ENCODE measurements around the gene DDX39B. TPM values are rescaled to one million over a fixed set of nuclear protein-coding genes. Genes with fewer than 3 reads are reported as not detected.
A peak's percentile ranks its signal among the peaks of the same experiment; 100 is the strongest.

Gene DDX39B
- polyA plus RNA-seq, 3 donors: 64.1 to 1,059 (median 67.8) TPM

DNA sequence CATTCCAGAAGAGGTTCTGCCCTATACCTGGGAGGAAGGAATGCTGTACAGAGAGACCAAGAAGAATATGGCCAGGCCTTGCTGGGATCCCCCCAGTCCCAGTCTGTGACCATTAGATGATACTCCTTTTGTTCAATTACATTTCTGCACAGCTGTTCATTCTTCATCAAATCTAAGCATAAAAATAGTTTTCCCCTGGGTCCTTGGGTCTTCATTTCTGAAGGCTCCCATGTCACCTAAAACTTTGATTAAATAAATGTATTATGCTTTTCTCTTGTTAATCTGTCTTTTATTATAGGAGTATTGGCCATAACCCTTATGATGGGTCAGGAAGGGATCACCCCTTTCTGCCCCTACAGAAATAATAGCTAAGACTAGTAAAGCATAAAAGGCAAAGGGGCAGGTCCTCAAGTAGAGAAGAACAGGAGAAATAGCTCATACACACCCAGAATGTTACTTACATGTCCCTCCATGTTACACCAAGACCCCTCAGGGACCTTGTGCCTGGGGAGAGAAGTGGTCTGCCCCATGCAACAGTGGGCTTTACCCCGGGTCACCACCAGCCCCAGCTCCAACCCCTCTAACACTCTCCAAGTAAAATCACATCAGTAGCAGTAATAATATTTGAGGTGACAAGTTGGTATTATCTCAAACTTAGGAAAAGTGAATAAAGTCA, 28.2 kb upstream of the DDX39B start:
- Histone ChIP-seq H3K4me2 (replicated peaks; ENCODE audit: extremely low read depth, low read length, poor library complexity, severe bottlenecking) (no peak overlapping the region), H3K27me3 (ENCODE audit: control insufficient read depth in 2 of 2, insufficient read depth in 2 of 2, low read length in 2 of 2) (no peaks in the 10 kb centered on the region), H3K36me3 (replicated peaks in 1 of 2; ENCODE audit: control insufficient read depth in 1 of 2, insufficient read depth in 2 of 2, low read length in 2 of 2) (no peaks in the 10 kb centered on the region), H2AFZ (ENCODE audit: insufficient read depth, low read depth, low read length, poor library complexity, severe bottlenecking) (no peak overlapping the region), H3K9me3 (replicated peaks in 1 of 2; ENCODE audit: control insufficient read depth in 1 of 2, insufficient read depth in 1 of 2, low read length in 2 of 2) (no peaks in the 10 kb centered on the region), H3K79me2 (ENCODE audit: insufficient read depth, low read length) (no peaks in the 10 kb centered on the region), H3K4me3 (replicated peaks in 1 of 3; ENCODE audit: low read depth in 2 of 3, low read length in 3 of 3) (no peak overlapping the region), H4K20me1 (ENCODE audit: insufficient read depth, low read length) (no peaks in the 10 kb centered on the region), H3K27ac (ENCODE audit: low read depth in 1 of 2, low read length in 2 of 2) (no peak overlapping the region), H3K4me1 (ENCODE audit: control insufficient read depth in 1 of 2, insufficient read depth in 2 of 2, low read length in 2 of 2) (peaks cover 36 to 38% of the 10 kb centered on the region in 2 donors), H3K9ac (ENCODE audit: insufficient read depth, low read length, poor library complexity, severe bottlenecking) (no peak overlapping the region)
- TF ChIP-seq CTCF (IDR thresholded peaks at IDR 0.05): no peak
- intact Hi-C loops (cut with micrococcal nuclease): no loop called here
- no peak for DNase-seq
- Mint-ChIP-seq H3K36me3 (peaks cover 3 to 4% of the 10 kb centered on the region in 2 donors), H3K27ac (peak overlapping the region in 3 of 7 donors; percentile 97 to 99 (median 98)), H3K9me3 (peaks cover 0 to 2% (median 0%) of the 10 kb centered on the region in 7 donors), H3K4me1 (peaks cover 58% of the 10 kb centered on the region), H3K27me3 (ENCODE audit: low read depth in 3 of 3) (peaks cover 1 to 5% (median 3%) of the 10 kb centered on the region in 3 donors), H3K4me3 (no peak overlapping the region)
- no CpG with 5 or more reads among the region's 1 CpG for WGBS (ENCODE audit: insufficient coverage)

DNA sequence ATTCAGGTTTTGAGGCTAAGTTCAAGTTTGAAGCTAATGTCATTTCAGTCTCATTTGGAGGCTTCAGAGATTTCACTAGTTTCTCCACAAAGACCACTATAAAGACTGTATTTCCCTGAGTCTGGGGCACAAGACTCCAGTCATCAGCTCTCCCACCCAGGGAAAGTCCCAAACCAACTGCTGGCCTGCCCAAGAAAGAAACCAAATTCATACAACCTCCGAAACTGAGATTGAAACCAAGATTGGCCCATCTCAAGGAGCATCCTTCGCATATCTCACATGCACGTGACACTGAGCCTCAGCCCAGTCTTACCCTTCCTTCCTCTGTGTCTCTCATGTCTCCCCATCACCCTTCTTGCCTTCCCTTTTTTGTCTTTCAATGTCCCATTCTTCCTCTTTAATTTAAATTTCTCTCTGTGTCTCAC, 26.7 kb upstream of the DDX39B start:
- Histone ChIP-seq H3K27me3 (ENCODE audit: control insufficient read depth in 2 of 2, insufficient read depth in 2 of 2, low read length in 2 of 2) (no peaks in the 10 kb centered on the region), H3K4me3 (replicated peaks in 1 of 3; ENCODE audit: low read depth in 2 of 3, low read length in 3 of 3) (peak overlapping the region in 1 of 3 experiments; percentile 41), H3K36me3 (replicated peaks in 1 of 2; ENCODE audit: control insufficient read depth in 1 of 2, insufficient read depth in 2 of 2, low read length in 2 of 2) (no peaks in the 10 kb centered on the region), H3K4me1 (ENCODE audit: control insufficient read depth in 1 of 2, insufficient read depth in 2 of 2, low read length in 2 of 2) (peaks cover 33 to 38% of the 10 kb centered on the region in 2 donors), H3K4me2 (replicated peaks; ENCODE audit: extremely low read depth, low read length, poor library complexity, severe bottlenecking) (peak overlapping the region; percentile 55), H2AFZ (ENCODE audit: insufficient read depth, low read depth, low read length, poor library complexity, severe bottlenecking) (no peak overlapping the region), H3K79me2 (ENCODE audit: insufficient read depth, low read length) (no peaks in the 10 kb centered on the region), H4K20me1 (ENCODE audit: insufficient read depth, low read length) (no peaks in the 10 kb centered on the region), H3K27ac (ENCODE audit: low read depth in 1 of 2, low read length in 2 of 2) (peak overlapping the region; percentile 88 to 96), H3K9ac (ENCODE audit: insufficient read depth, low read length, poor library complexity, severe bottlenecking) (peak overlapping the region; percentile 53), H3K9me3 (replicated peaks in 1 of 2; ENCODE audit: control insufficient read depth in 1 of 2, insufficient read depth in 1 of 2, low read length in 2 of 2) (no peaks in the 10 kb centered on the region)
- Mint-ChIP-seq H3K9me3 (peaks cover 0 to 2% (median 0%) of the 10 kb centered on the region in 7 donors), H3K27ac (peak overlapping the region; percentile 90 to 99 (median 97)), H3K36me3 (peaks cover 4 to 6% of the 10 kb centered on the region in 2 donors), H3K4me1 (peaks cover 52% of the 10 kb centered on the region), H3K4me3 (peak overlapping the region; percentile 42 to 77), H3K27me3 (ENCODE audit: low read depth in 3 of 3) (peaks cover 1 to 7% (median 2%) of the 10 kb centered on the region in 3 donors)
- no peak for TF ChIP-seq CTCF (IDR thresholded peaks at IDR 0.05)
- intact Hi-C loops (cut with micrococcal nuclease): loop anchor here in 1 of 2 donors (1.0 kb wide), 1 partner anchor 8 kb away; no protein-coding TSS in a partner anchor
- 3% methylated on average over 3 of the region's 3 CpGs for WGBS (ENCODE audit: insufficient coverage)
- DNase-seq: peak; percentile 93 to 99 (median 97)

Data from CD14-positive monocyte (primary cell).